ENCODE data around the gene NDUFA8.

NDUFA8 gene

DNA sequence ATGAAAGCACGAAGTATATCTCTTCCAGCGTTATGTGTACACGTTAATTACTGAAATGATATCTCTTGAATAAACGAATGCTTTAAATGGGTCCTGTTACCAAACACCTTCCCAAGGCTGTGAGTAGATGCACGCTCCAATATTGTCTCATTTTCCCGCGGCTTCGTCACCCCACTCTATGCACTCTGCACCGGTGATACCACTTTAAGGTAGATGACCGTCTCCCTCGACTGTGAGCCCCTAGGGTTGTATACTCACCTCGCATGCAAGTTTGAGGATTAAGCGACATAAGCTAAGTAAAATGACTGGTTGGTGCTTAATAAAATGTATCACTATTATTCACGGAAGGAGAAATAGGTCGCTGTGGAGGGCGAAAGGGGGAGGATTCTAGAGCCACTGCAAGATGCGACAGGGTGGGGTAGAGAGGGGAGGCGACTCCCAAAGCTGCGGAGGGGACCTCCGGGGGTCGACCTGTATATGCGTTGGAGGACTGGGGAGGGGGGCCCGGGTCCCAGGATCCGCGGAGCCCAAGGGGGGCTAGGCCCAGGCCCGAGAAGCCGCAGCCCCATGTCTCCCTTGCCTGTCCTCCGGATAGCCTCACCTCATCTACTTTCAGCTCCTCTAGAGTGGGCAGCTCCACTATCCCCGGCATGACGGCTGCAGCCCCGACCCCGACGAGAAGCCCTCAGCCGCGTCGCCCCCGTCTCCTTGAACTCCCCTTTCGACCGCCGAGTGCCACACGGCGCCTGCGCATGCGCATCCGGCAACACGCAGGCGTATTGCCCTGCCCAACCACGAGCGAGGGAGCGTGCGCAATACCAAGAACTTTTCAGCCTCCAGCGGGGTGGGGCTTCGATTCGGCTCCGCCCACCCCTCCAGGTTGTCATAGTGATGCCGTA is at the start of gene NDUFA8, which contains the start of gene MORN5:
NDUFA8 (minus strand) TSS at position 754 of the 899 bp plus-strand sequence; CDS start at position 652, 102 bp downstream.
MORN5 (plus strand) TSS at position 883 of the 899 bp plus-strand sequence. CDS start 65 bp downstream, outside the sequence.
- peak; percentile 96 for DNase-seq

DNA sequence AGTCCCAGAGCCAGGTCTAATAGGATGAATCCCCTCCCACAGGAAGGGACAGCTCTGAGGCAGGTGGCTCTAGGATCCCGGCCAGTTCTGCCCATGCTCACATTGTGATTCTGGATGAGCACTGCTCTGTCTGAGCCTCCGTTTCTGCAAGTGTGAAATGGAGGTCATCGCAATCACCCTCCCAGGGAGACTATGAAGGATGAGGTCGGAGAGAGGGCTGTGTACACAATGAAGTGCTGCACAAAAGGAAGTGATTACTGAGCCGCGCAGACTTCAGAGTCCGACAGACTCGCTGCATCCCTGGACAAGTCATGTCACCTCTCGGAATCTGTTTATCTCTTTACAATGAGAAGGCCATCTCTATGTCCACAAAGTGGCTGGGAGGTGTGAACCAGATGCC is 47.5 kb upstream of the NDUFA8 start:
- DNase-seq: no peak

DNA sequence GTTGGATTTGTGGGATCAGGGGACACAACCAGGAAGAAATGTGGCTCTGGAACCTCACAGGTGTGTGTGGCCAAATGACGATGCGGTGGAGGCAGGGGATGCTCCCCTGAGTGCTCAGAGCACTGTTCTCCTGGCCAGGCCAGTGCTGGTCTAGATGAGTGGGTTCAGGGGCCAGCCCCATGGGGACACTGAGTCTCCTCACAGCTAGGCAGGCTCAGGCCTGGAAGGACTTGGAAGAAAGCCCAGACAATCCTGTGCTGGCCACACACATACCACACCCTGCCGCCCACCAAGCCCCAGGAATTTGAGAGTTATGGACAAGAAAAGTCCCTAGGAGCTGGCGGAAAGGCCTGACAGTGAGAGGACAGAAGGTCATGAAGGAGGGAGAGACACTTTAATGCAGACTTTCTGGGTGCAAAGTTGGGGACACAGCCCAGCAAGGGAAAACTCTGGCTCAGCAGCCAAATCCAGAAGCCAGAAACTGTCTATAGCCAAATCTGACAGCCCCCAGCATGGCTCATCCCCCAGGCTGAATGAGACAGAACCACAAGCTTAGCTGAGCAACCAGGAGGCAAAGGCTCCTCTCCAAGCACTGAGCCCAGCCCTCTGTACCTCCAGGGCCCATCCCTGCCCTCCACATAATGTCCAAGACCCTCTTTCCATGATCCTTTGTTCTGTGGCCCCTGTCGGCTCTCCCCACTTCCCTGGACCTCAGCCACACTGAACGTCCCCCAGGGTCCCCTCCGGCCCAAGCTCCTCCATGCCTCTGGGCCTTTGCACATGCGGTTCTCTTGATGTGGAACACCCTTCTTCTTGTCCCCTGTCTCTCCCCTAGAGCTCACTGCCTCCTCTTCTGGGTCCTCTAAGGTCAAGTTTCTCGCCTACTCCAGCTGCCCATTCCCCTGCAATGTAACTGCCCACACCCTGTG is 46.8 kb upstream of the NDUFA8 start:
- DNase-seq: no peak

GRCh38 chr9:122205176-122205575 is 45.6 kb upstream of the NDUFA8 start:
- no peak for DNase-seq

DNA sequence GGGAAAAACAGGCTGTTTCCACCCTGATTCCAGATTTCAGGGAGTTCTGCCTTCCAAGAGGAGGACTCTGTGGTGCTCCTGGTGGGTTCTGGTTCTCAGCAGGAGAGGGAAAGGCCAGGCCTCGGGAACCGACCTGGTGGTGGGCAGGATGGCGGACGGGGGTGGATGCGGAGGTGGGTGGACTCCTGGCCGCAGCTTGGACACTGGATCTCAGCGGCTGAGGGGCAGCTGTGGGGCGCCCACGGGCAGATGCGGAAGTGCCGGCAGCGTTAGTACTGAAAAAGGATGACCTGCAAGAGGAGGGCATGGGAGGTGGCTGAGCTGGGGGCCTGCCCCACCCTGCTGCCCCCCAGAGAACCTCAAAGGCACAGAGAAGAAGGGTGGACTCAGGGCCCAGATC is 44.9 kb upstream of the NDUFA8 start:
- no peak for DNase-seq

DNA sequence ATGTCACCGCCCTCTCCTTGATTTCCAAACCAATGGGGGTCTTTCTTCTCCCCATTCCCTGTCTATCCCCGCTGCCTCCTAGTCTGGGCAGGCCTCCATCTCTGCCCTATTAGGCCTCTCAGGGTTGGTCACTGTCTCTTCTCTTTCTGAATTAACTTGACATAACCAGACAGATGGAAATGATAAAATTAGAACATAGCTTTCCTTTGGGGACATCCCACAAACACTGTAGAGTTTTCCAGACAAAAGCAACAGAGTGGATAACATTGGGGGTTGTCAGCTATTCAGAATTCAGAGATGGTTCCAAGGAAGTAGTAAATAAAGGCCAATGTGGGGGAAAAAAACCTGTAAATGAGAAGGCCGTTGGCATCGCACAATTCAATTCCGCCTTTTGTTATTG is 44.5 kb upstream of the NDUFA8 start:
- no peak for DNase-seq

- DNase-seq: no peak
Observed at GRCh38 chr9:122202111-122202510, 42.5 kb upstream of the NDUFA8 start.

GRCh38 chr9:122201641-122202040 is 42.1 kb upstream of the NDUFA8 start:
- DNase-seq: no peak

GRCh38 chr9:122200960-122201595 is 41.5 kb upstream of the NDUFA8 start:
- DNase-seq: no peak

DNA sequence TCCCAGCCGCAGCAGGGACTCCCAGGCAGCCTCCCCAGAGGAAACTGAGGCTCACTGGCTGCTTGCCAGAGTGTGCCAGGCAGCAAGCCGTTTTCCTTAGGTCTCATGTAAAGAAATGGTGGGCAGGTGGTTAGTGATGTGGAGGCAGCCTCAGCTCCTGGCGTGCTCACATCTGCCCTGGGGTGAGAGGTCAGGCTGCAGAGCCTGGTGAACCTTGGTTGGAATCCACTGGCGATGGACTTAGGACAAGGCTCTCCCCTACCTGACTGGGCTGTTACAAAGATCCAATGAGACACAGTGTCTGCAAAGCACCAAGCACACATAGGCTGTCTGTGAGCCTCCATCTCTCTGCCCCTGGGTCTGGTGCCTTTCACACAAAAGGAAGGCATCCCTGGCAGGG is 38.3 kb upstream of the NDUFA8 start:
- no peak for DNase-seq

DNA sequence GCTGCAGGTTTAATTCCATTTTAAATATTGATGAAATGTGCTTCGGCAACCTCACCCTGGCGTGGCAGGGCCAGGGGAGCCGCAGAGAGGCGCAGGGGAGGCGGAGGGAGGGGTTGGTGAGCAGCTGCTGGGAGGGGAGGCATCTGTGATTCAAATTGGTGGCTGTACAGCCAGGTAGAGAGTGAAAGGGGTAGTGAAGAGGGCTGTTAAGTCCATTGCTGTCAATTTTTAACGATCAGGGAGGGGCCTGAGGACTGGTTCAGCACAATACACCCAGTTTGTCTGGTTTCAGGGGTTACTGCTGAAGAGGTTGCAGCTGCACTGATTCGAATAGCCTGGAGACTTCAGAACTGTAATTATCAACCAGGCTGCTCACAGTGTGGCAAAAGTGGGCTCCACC is 37.8 kb upstream of the NDUFA8 start:
- no peak for DNase-seq

DNA sequence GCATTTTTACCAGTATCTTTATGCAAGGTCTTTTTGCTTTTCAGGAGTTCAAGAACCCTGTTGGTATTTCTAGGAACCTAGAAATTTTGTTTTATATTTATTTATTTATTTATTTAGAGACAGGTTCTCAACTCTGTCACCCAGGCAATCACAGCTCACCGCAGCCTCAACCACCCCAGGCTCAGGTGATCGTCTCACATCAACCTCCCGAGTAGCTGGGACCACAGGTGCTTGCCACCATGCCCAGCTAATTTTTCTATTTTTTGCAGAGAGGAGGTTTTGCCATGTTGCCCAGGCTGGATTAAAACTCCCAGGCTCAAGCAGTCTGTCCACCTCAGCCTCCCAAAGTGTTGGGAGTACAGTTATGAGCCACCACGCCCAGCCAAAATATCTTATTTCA is 36.3 kb upstream of the NDUFA8 start:
- no peak for DNase-seq

DNA sequence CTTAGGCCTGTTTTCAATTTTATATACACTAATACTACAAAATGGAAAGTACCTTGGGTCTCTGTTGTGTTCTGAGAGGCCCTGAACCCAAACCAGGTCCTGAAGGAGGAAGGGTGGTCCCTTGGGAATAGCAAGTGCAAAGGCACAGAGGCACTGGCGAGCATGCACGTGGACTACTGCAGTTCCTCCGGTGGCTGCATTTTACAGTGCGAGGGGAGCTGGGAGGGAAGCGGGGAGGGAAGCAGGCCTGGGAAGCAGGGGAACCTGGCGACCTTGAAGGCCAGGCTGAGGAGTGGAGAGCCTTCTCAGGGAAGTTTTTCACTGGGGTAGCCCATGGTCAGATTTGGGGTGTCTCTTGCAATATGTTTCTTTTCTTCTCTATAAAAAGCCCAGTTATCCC is 34.1 kb upstream of the NDUFA8 start:
- no peak for DNase-seq

GRCh38 chr9:122192914-122193525 is 33.4 kb upstream of the NDUFA8 start:
- no peak for DNase-seq

DNA sequence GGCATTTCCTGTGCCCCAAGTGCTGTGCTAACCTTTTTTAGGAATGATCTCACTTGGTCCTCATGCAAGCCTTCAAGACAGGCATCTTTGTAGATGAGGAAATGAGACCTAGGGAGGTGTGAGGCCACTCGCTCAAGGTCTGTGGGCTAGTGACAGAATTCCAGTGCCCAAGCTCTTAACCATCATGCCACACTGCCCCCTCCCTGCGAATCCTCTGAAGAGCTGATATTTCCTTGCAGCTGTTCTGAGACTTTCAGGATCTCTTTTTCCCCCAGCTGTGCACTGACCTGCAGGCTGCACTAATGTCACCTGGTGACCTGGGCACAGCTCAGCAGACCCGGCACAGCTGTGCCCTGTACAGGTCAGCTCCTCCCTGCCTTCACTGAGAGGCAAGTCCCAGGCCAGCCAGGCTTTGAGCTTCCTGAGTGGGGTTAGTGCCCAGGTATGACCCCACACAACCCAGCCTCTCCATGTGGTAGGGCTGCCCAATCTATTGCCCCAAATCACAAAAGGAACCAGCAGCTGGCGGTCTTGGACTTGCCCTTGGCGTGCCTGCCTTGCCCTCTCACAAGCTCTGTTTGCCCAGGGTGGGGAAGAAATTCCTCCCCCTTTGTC is 32.8 kb upstream of the NDUFA8 start:
- no peak for DNase-seq

DNA sequence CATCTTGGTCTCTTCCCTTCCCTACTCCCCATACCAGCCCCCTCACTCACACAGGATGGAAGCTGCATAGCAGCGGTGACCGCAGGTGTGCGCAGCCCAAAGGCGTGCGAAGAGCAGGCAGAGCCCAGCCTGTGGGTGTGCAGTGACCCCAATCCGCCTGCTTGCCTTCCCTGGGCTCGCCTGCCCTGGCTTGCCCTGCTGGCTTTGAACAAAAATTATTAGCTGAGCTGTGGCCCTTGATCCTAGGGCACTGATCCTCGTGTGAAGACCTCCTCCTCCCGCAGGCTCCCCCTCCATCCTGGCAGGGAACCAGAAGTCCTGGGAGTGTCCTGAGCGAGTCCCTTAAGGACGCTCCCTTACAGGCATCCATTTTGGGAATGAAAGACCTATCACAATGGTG is 32.0 kb upstream of the NDUFA8 start:
- DNase-seq: no peak

DNA sequence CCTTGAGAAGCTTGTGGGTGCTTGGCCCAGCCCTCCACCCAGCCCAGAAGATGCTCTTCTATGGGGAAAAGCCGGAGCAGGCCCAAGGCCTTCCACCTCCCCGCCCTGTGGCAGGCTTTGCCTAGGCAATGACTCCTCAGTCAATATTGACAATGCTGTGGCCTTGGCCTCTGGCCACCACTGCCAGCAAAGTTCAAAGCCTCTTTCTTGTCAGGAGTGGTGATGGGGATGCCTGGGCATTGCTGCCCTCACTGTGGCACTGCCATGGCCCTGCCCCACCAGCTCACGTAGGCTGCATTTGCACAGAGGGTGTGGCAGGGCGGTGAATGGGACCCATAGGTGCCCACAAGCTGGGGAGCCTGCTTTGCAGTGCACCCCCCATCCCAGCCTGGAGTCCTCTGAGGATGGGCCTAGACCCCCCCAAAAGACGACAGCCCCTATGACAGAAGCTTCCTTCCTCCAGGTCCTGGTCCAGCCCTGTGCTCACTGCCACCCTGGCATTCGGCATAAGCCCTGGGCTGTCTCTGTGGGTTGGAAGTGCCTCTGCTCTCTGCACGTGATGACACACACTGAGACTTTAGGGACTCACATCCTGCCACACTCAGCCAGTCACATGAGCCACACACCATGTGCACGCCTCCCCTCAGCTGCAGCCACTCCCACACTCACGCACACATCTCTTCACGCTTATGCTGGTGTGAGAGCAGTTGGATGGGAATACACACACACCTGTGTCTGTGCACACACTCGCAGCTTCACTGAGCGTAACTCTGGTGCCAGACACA is 31.2 kb upstream of the NDUFA8 start:
- no peak for DNase-seq

DNA sequence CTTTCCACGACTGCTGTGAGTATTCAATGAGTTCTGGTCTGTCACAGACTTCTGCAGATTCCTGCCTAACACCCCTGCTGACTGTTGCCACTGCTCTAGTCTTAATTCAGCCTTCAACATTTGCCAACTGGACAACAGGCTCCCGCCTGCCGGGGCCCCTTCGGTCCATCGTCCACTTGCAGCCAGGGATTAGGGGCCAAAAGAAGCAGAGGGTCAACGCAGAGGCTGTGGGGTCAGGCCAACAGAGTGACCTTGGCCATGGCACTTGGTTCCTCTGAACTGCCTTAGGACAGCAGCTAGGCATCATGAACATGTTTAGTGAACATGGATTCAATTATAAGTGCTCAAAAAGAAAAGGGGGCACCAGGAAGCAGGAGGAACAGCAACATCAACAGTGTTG is 28.8 kb upstream of the NDUFA8 start:
- DNase-seq: no peak

GRCh38 chr9:122186777-122187470 is 27.3 kb upstream of the NDUFA8 start:
- DNase-seq: no peak

GRCh38 chr9:122186301-122186700 is 26.7 kb upstream of the NDUFA8 start:
- DNase-seq: no peak

- DNase-seq: no peak
Observed at GRCh38 chr9:122184551-122184950, 25.0 kb upstream of the NDUFA8 start.
